ENCODE measurements around the gene SAP130. TPM values are rescaled to one million over a fixed set of nuclear protein-coding genes. Genes with fewer than 3 reads are reported as not detected.

Gene SAP130
- total and polyA plus RNA-seq, 12 donors: 7.0 to 22.7 (median 14.0) TPM

GRCh38 chr2:128069769-128070168, 41.9 kb upstream of the SAP130 start:
- intact Hi-C loops (cut with DNase I): loop anchor here in 1 of 2 donors (10.0 kb wide), 1 partner anchor 165 kb away; no protein-coding TSS in a partner anchor
- WGBS, 4 donors: 43 to 63% (median 50%) methylated on average over 5 of the region's 5 CpGs

GRCh38 chr2:128064353-128064752, 36.5 kb upstream of the SAP130 start:
- H3K4me3 ChIP-seq: no peak overlapping the region
- intact Hi-C loops (cut with DNase I): loop anchor here in 1 of 2 donors (10.0 kb wide), 1 partner anchor 170 kb away; no protein-coding TSS in a partner anchor
- TF ChIP-seq POLR2A (IDR thresholded peaks at IDR 0.05) (no peak), CTCF (IDR thresholded peaks at IDR 0.05) (no peak)
- peaks cover 0 to 3% of the 10 kb centered on the region in 2 donors for H3K4me1 ChIP-seq (replicated peaks in 1 of 2)
- H3K27ac ChIP-seq: no peak overlapping the region
- DNase-seq: no peak
- no peaks in the 10 kb centered on the region for H3K27me3 ChIP-seq
- 94 to 100% (median 100%) methylated on average over 1 of the region's 1 CpG for WGBS, 4 donors
- H3K36me3 ChIP-seq (replicated peaks in 1 of 2): no peaks in the 10 kb centered on the region
- H3K9me3 ChIP-seq (replicated peaks in 1 of 3): no peaks in the 10 kb centered on the region

More at GRCh38 chr2:128069769-128070168, 41.9 kb upstream of the SAP130 start:
- H3K27me3 ChIP-seq: no peaks in the 10 kb centered on the region
- DNase-seq: peak; percentile 26 to 64 (median 56)
- no peak overlapping the region for H3K4me3 ChIP-seq
- H3K4me1 ChIP-seq (replicated peaks in 1 of 2): no peaks in the 10 kb centered on the region
- H3K9me3 ChIP-seq (replicated peaks in 1 of 3): no peaks in the 10 kb centered on the region
- H3K27ac ChIP-seq: no peak overlapping the region
- no peak for TF ChIP-seq CTCF (IDR thresholded peaks at IDR 0.05)
- no peak for TF ChIP-seq POLR2A (IDR thresholded peaks at IDR 0.05)
- no peaks in the 10 kb centered on the region for H3K36me3 ChIP-seq (replicated peaks in 1 of 2)

GRCh38 chr2:128062571-128062970, 34.7 kb upstream of the SAP130 start:
- Histone ChIP-seq H3K36me3 (replicated peaks in 1 of 2) (no peaks in the 10 kb centered on the region), H3K4me3 (no peak overlapping the region), H3K27ac (no peak overlapping the region), H3K27me3 (no peaks in the 10 kb centered on the region), H3K4me1 (replicated peaks in 1 of 2) (peaks cover 0 to 7% of the 10 kb centered on the region in 2 donors), H3K9me3 (replicated peaks in 1 of 3) (no peaks in the 10 kb centered on the region)
- intact Hi-C loops (cut with DNase I): loop anchor here in 1 of 2 donors (10.0 kb wide), 1 partner anchor 172 kb away; no protein-coding TSS in a partner anchor
- no peak for DNase-seq
- no peak for TF ChIP-seq POLR2A (IDR thresholded peaks at IDR 0.05)
- TF ChIP-seq CTCF (IDR thresholded peaks at IDR 0.05): no peak
- 58 to 84% (median 76%) methylated on average over 7 to 8 of the region's 8 CpGs for WGBS, 4 donors

- intact Hi-C loops (cut with DNase I): no loop called here
- DNase-seq: no peak
Observed at GRCh38 chr2:128058114-128058513, 30.3 kb upstream of the SAP130 start.

More at GRCh38 chr2:128058114-128058513, 30.3 kb upstream of the SAP130 start:
- no peak for TF ChIP-seq POLR2A (IDR thresholded peaks at IDR 0.05)
- TF ChIP-seq CTCF (IDR thresholded peaks at IDR 0.05): no peak
- H3K4me1 ChIP-seq (replicated peaks in 1 of 2): peaks cover 0 to 7% of the 10 kb centered on the region in 2 donors
- no peaks in the 10 kb centered on the region for H3K9me3 ChIP-seq (replicated peaks in 1 of 3)
- 9 to 76% (median 63%) methylated on average over 1 to 2 of the region's 2 CpGs for WGBS, 4 donors
- H3K36me3 ChIP-seq (replicated peaks in 1 of 2): no peaks in the 10 kb centered on the region
- no peaks in the 10 kb centered on the region for H3K27me3 ChIP-seq
- no peak overlapping the region for H3K27ac ChIP-seq
- H3K4me3 ChIP-seq: no peak overlapping the region

All from adrenal gland (tissue), 12 donors.